K562 (cell line): ENCODE data around the gene RBM3. TPM values are rescaled to one million over a fixed set of nuclear protein-coding genes. Genes with fewer than 3 reads are reported as not detected.

Source experiments
- ETV1 ChIP-seq: fragments of 450-650 bp; conservative IDR thresholded peaks from 2 replicates; pipeline ENCODE4 v1.6.1; 2016; ENCODE audit warnings: missing genetic modification characterization, control low read depth, low read depth, missing compliant biosample characterization
- FOXA1 ChIP-seq: fragments of 450-650 bp; IDR thresholded peaks from 2 replicates; pipeline ENCODE4 v1.6.1; 2016; ENCODE audit warnings: mild to moderate bottlenecking, borderline replicate concordance
- FOXK2 ChIP-seq, 2 experiments: fragments of 450-650 bp; IDR thresholded peaks in 1 of 2; conservative IDR thresholded peaks in 1 of 2; 2 replicates each; pipeline ENCODE4 v1.6.1; 2016; ENCODE audit warnings: low read depth in 2 of 2, mild to moderate bottlenecking in 1 of 2
- GABPA ChIP-seq: fragments of 200-800 bp; sonication (Bioruptor generic); conservative IDR thresholded peaks from 2 replicates; pipeline ENCODE4 v1.6.1; 2016; ENCODE audit warnings: low read depth, missing genetic modification characterization, missing compliant biosample characterization
- L3MBTL2 ChIP-seq: fragments of 450-650 bp; IDR thresholded peaks from 2 replicates; pipeline ENCODE4 v1.6.1; 2016; ENCODE audit warnings: mild to moderate bottlenecking, moderate library complexity
- MBD2 ChIP-seq: sonication (generic); IDR thresholded peaks from 2 replicates; pipeline ENCODE4 v1.6.1; 2016; ENCODE audit warnings: low read depth, borderline replicate concordance
- NFIC ChIP-seq: fragments of 450-650 bp; IDR thresholded peaks from 2 replicates; pipeline ENCODE4 v1.6.1; 2017; ENCODE audit warnings: mild to moderate bottlenecking, inconsistent platforms
- SIN3A ChIP-seq, 2 experiments: fragments of 150-350 bp in 1 of 2; IDR thresholded peaks; 2 replicates each; pipeline ENCODE4 v1.6.1; 2011 to 2016; ENCODE audit warnings: borderline replicate concordance in 2 of 2, low read depth in 2 of 2, low read length in 2 of 2, mild to moderate bottlenecking in 2 of 2, moderate library complexity in 2 of 2; ENCODE audit not compliant: control insufficient read depth in 1 of 2
- SMAD4 ChIP-seq: fragments of 250-450 bp; sonication (Bioruptor Pico); conservative IDR thresholded peaks from 2 replicates; pipeline ENCODE4 v1.8.0; 2021; ENCODE audit warnings: inconsistent platforms, mild to moderate bottlenecking, moderate library complexity
- YY1 ChIP-seq, 3 experiments: IDR thresholded peaks; 2 replicates each; pipeline ENCODE4 v1.6.1; 2011; ENCODE audit warnings: low read length in 2 of 3, mild to moderate bottlenecking in 2 of 3, moderate library complexity in 2 of 3, borderline replicate concordance in 1 of 3, control low read depth in 1 of 3, low read depth in 1 of 3; ENCODE audit not compliant: insufficient read depth in 3 of 3, insufficient replicate concordance in 2 of 3, control insufficient read depth in 1 of 3, insufficient read length in 1 of 3; ENCODE audit errors: extremely low read depth in 1 of 3
- ZNF175 ChIP-seq: fragments of 200-800 bp; sonication (Bioruptor generic); IDR thresholded peaks from 2 replicates; pipeline ENCODE4 v1.6.1; 2016; ENCODE audit warnings: low read depth, mild to moderate bottlenecking, missing genetic modification characterization, missing compliant biosample characterization
- ZNF431 ChIP-seq: sonication (generic); formaldehyde crosslinking; IDR thresholded peaks from 2 replicates; pipeline ENCODE4 v1.8.0; 2022; ENCODE audit warnings: mild to moderate bottlenecking, missing genetic modification reagents
- polyA plus RNA-seq, 8 experiments: library from polyadenylated mRNA; depleted of rRNA in 4 of 8; stranded (reverse) in 5 of 8; unstranded in 3 of 8; fragments of >200 nt; fragmentation: Nextera tagmentation in 2 of 8; fragmentation: Illumina TruSeq in 1 of 8; extraction: Ambion mirVana in 2 of 8; extraction: Trizol in 1 of 8; gene quantifications; 2 replicates each; pipeline versions ENCODE4 v1.2.1 to v1.2.3, GENCODE V29; 2011 to 2014; ENCODE audit warnings: inconsistent platforms in 1 of 8, missing spikeins in 1 of 8
- total RNA-seq, 7 experiments: library from RNA; depleted of rRNA in 6 of 7; stranded (reverse); fragments of >200 nt in 6 of 7; fragmentation: Illumina TruSeq in 2 of 7; extraction: Trizol in 2 of 7; gene quantifications; 2 replicates each; pipeline versions ENCODE4 v1.2.1 to v1.2.3, GENCODE V29; 2011 to 2021; ENCODE audit warnings: low replicate concordance in 1 of 7
- TF ChIP-seq, protein P1 (sequence below), 2 experiments: fragments of 450-650 bp in 1 of 2; sonication (generic) in 1 of 2; formaldehyde crosslinking in 1 of 2; IDR thresholded peaks; 2 replicates each; pipeline versions ENCODE4 v1.7.1 to v1.9.0; 2016 to 2022; ENCODE audit warnings: inconsistent platforms in 1 of 2, mild to moderate bottlenecking in 1 of 2, missing genetic modification reagents in 1 of 2
- TF ChIP-seq, protein P2 (sequence below): fragments of 450-650 bp; IDR thresholded peaks from 2 replicates; pipeline ENCODE4 v1.6.1; 2016; ENCODE audit warnings: missing biosample characterization, missing genetic modification characterization
- TF ChIP-seq, protein P3 (sequence below): sonication (generic); formaldehyde crosslinking; IDR thresholded peaks from 2 replicates; pipeline ENCODE4 v1.8.1; 2022; ENCODE audit warnings: missing genetic modification reagents

RBM3 gene
- total and polyA plus RNA-seq, 9 of the 15 experiments (the other 6 are each of a cell fraction or from before 2014, with no cell fraction given), result 70.3 to 272 (median 209) TPM

DNA sequence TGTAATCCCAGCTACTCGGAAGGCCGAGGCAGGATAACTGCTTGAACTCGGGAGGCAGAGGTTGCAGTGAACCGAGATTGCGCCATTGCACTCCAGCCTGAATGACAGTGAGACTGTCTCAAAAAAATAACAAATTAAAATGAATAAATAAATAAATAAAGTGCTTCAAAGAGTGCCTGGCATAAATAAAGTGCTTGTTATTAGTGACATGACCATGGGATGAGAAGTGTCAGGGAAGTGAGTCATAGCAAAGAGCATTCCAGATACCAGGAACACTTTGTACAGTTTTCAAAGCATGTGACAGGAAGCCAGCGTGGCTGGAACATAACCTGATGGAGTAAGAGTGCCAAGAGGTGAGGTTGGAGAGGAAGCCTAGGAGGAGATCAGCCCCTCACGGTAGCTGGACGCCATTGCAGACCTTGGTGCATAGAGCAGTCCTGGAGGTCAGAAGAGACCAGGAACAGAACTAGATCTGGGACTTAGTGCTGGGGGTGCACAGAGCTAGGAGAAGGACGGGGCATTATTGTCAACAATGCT is 17.0 kb downstream of the RBM3 start (continued):
- TF ChIP-seq SIN3A (IDR thresholded peaks at IDR 0.05; ENCODE audit: borderline replicate concordance in 2 of 2, control insufficient read depth in 1 of 2, low read depth in 2 of 2, low read length in 2 of 2), result no peak
- 0 out of 2 replicates have a peak, but pooled peaks have one; percentile 26 for TF ChIP-seq ZNF175
- TF ChIP-seq SMAD4 (CRISPR knock-in tag), result peak; percentile 27; the same call in 1 of the 2 replicates
- TF ChIP-seq YY1 (IDR thresholded peaks at IDR 0.05; ENCODE audit: borderline replicate concordance in 1 of 3, control insufficient read depth in 1 of 3, extremely low read depth in 1 of 3, insufficient read depth in 3 of 3, insufficient read length in 1 of 3, insufficient replicate concordance in 2 of 3, low read depth in 1 of 3, low read length in 2 of 3), result peak in 2 of 3 experiments; percentile 26 to 64
- peak; percentile 19; the same call in 1 of the 2 replicates for TF ChIP-seq L3MBTL2
- TF ChIP-seq NFIC, result no peak
- TF ChIP-seq ETV1 (tag), result peak; percentile 89
- TF ChIP-seq, protein P1, sequence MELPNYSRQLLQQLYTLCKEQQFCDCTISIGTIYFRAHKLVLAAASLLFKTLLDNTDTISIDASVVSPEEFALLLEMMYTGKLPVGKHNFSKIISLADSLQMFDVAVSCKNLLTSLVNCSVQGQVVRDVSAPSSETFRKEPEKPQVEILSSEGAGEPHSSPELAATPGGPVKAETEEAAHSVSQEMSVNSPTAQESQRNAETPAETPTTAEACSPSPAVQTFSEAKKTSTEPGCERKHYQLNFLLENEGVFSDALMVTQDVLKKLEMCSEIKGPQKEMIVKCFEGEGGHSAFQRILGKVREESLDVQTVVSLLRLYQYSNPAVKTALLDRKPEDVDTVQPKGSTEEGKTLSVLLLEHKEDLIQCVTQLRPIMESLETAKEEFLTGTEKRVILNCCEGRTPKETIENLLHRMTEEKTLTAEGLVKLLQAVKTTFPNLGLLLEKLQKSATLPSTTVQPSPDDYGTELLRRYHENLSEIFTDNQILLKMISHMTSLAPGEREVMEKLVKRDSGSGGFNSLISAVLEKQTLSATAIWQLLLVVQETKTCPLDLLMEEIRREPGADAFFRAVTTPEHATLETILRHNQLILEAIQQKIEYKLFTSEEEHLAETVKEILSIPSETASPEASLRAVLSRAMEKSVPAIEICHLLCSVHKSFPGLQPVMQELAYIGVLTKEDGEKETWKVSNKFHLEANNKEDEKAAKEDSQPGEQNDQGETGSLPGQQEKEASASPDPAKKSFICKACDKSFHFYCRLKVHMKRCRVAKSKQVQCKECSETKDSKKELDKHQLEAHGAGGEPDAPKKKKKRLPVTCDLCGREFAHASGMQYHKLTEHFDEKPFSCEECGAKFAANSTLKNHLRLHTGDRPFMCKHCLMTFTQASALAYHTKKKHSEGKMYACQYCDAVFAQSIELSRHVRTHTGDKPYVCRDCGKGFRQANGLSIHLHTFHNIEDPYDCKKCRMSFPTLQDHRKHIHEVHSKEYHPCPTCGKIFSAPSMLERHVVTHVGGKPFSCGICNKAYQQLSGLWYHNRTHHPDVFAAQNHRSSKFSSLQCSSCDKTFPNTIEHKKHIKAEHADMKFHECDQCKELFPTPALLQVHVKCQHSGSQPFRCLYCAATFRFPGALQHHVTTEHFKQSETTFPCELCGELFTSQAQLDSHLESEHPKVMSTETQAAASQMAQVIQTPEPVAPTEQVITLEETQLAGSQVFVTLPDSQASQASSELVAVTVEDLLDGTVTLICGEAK (IDR thresholded peaks at IDR 0.05), result 0 out of 2 replicates have a peak, but pooled peaks have one; percentile 37
- TF ChIP-seq, protein P1 (CRISPR knock-in tag; IDR thresholded peaks at IDR 0.05), result no peak
- TF ChIP-seq ZNF431 (CRISPR knock-in tag), result no peak
- TF ChIP-seq, protein P2, sequence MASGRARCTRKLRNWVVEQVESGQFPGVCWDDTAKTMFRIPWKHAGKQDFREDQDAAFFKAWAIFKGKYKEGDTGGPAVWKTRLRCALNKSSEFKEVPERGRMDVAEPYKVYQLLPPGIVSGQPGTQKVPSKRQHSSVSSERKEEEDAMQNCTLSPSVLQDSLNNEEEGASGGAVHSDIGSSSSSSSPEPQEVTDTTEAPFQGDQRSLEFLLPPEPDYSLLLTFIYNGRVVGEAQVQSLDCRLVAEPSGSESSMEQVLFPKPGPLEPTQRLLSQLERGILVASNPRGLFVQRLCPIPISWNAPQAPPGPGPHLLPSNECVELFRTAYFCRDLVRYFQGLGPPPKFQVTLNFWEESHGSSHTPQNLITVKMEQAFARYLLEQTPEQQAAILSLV (tag), result no peak
- TF ChIP-seq FOXK2 (conservative IDR thresholded peaks at IDR 0.05 in 1 of 2, IDR thresholded peaks at IDR 0.05 in 1 of 2; ENCODE audit: low read depth in 2 of 2), result peak in 1 of 2 experiments; percentile 20; a peak in 1 of 4 replicates
- TF ChIP-seq, protein P3, sequence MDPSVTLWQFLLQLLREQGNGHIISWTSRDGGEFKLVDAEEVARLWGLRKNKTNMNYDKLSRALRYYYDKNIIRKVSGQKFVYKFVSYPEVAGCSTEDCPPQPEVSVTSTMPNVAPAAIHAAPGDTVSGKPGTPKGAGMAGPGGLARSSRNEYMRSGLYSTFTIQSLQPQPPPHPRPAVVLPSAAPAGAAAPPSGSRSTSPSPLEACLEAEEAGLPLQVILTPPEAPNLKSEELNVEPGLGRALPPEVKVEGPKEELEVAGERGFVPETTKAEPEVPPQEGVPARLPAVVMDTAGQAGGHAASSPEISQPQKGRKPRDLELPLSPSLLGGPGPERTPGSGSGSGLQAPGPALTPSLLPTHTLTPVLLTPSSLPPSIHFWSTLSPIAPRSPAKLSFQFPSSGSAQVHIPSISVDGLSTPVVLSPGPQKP (CRISPR knock-in tag), result no peak
- no peak for TF ChIP-seq FOXA1
- TF ChIP-seq MBD2, result no peak
- peak; percentile 60 for TF ChIP-seq GABPA (tag)
